ENCODE measurements around the gene NCKAP1.

Gene NCKAP1

DNA sequence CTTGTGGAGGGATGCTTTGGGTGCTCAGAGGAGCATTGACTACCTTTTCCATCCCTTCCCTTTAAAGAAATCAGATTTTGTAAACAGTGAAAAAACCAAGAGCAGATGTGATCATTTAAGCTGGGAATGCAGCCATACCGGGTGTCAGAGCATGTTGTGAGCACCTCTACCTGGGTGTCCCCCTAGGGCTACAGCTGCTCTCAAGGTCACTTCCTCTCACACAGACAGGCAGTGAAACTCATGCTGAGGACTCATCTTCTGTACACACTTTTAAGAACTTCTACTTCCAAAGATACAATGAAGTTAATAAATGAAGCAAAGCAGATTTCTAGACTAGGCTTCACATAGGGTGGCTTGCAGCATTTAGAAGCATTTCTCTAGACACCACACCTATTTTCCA lies 123.4 kb downstream of the NCKAP1 start:
- Histone ChIP-seq H4K91ac (ENCODE audit: low read depth, low read length) (no peak overlapping the region), H3K4me2 (ENCODE audit: low read length) (no peak overlapping the region), H4K8ac (ENCODE audit: low read depth, low read length) (no peak overlapping the region), H3K4ac (ENCODE audit: low read depth, low read length) (no peak overlapping the region), H2BK120ac (ENCODE audit: insufficient read depth, low read length, poor library complexity) (no peak overlapping the region), H3K23ac (ENCODE audit: low read length) (no peak overlapping the region), H3K18ac (ENCODE audit: low read length) (no peak overlapping the region), H3K9me3 (ENCODE audit: insufficient read depth, low read depth, low read length) (no peaks in the 10 kb centered on the region), H3K27ac (ENCODE audit: low read depth, low read length) (no peak overlapping the region), H4K12ac (ENCODE audit: low read depth, low read length) (no peak overlapping the region), H3K79me1 (ENCODE audit: low read length) (no peaks in the 10 kb centered on the region), H3K79me2 (ENCODE audit: control insufficient read depth, insufficient read depth, low read length, poor library complexity) (no peaks in the 10 kb centered on the region), H2AFZ (ENCODE audit: insufficient read depth, low read length, poor library complexity) (no peak overlapping the region), H2BK5ac (ENCODE audit: low read depth, low read length, poor library complexity) (no peak overlapping the region), H3K4me3 (ENCODE audit: low read depth, low read length) (no peak overlapping the region), H3K14ac (ENCODE audit: low read length) (no peak overlapping the region), H3K36me3 (ENCODE audit: control insufficient read depth in 1 of 2, insufficient read depth in 2 of 2, low read length in 2 of 2) (peaks cover 3 to 16% of the 10 kb centered on the region in 2 experiments), H3K9ac (ENCODE audit: low read length) (no peak overlapping the region), H3K27me3 (ENCODE audit: insufficient read depth, low read length) (no peaks in the 10 kb centered on the region), H2AK5ac (ENCODE audit: low read length) (no peak overlapping the region), H2BK12ac (ENCODE audit: low read length) (no peak overlapping the region), H3K4me1 (ENCODE audit: control insufficient read depth in 1 of 2, insufficient read depth in 2 of 2, low read length in 2 of 2) (peaks cover 4 to 6% of the 10 kb centered on the region in 2 experiments)
- no peak for DNase-seq
- no CpG with 5 or more reads among the region's 1 CpG for WGBS (ENCODE audit: extremely low coverage, insufficient coverage, insufficient read length)

DNA sequence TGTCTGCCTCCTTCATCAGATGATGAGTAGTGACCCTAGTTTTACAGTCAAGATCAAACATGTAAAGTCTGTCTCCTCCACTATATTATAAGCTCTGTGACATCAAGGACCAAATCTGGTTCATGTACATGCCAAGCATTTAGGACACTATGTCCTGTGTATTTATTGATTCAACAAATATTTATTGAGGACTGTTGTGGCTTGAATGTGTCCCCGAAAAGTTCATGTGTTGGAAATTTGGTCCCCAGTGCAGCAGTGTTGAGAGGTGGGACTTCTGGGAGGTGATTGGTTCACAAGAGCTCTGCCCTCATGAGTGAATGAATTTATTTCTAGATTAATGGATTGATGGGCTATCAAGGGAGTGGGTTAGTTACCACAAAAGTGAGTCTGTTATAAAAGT lies 125.2 kb downstream of the NCKAP1 start:
- Histone ChIP-seq H2BK12ac (ENCODE audit: low read length) (no peak overlapping the region), H3K79me1 (ENCODE audit: low read length) (no peaks in the 10 kb centered on the region), H4K8ac (ENCODE audit: low read depth, low read length) (no peak overlapping the region), H4K12ac (ENCODE audit: low read depth, low read length) (no peak overlapping the region), H3K18ac (ENCODE audit: low read length) (no peak overlapping the region), H2AFZ (ENCODE audit: insufficient read depth, low read length, poor library complexity) (no peak overlapping the region), H3K9ac (ENCODE audit: low read length) (no peak overlapping the region), H3K36me3 (ENCODE audit: control insufficient read depth in 1 of 2, insufficient read depth in 2 of 2, low read length in 2 of 2) (peaks cover 3 to 18% of the 10 kb centered on the region in 2 experiments), H2AK5ac (ENCODE audit: low read length) (no peak overlapping the region), H2BK120ac (ENCODE audit: insufficient read depth, low read length, poor library complexity) (no peak overlapping the region), H4K91ac (ENCODE audit: low read depth, low read length) (no peak overlapping the region), H3K79me2 (ENCODE audit: control insufficient read depth, insufficient read depth, low read length, poor library complexity) (no peaks in the 10 kb centered on the region), H3K23ac (ENCODE audit: low read length) (no peak overlapping the region), H3K4me1 (ENCODE audit: control insufficient read depth in 1 of 2, insufficient read depth in 2 of 2, low read length in 2 of 2) (peaks cover 4 to 6% of the 10 kb centered on the region in 2 experiments), H3K4ac (ENCODE audit: low read depth, low read length) (no peak overlapping the region), H3K27ac (ENCODE audit: low read depth, low read length) (no peak overlapping the region), H2BK5ac (ENCODE audit: low read depth, low read length, poor library complexity) (no peak overlapping the region), H3K4me3 (ENCODE audit: low read depth, low read length) (no peak overlapping the region), H3K9me3 (ENCODE audit: insufficient read depth, low read depth, low read length) (no peaks in the 10 kb centered on the region), H3K27me3 (ENCODE audit: insufficient read depth, low read length) (no peaks in the 10 kb centered on the region), H3K14ac (ENCODE audit: low read length) (no peak overlapping the region), H3K4me2 (ENCODE audit: low read length) (no peak overlapping the region)
- no CpG with 5 or more reads among the region's 1 CpG for WGBS (ENCODE audit: extremely low coverage, insufficient coverage, insufficient read length)
- no peak for DNase-seq

DNA sequence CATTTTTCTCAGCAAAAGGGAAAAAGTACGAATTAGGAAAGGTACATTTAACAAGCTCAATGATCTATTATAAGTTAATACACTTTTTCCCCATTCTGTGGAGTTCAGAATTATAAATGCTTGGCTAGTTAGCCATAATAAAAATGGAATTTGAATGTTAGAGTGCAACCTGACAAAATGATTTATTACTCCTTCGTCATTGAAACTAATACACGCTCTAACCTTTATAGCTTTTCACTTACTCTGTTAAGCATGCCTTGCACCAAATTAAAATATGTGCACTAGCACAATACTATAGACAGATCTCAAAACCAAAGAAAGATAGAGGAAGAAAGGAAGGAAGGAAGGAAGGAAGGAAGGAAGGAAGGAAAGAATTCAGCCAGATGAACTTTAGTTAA lies 125.7 kb downstream of the NCKAP1 start:
- Histone ChIP-seq H3K14ac (ENCODE audit: low read length) (no peak overlapping the region), H3K79me1 (ENCODE audit: low read length) (no peaks in the 10 kb centered on the region), H3K9ac (ENCODE audit: low read length) (no peak overlapping the region), H2AK5ac (ENCODE audit: low read length) (no peak overlapping the region), H4K12ac (ENCODE audit: low read depth, low read length) (no peak overlapping the region), H3K27me3 (ENCODE audit: insufficient read depth, low read length) (no peaks in the 10 kb centered on the region), H4K8ac (ENCODE audit: low read depth, low read length) (no peak overlapping the region), H2BK5ac (ENCODE audit: low read depth, low read length, poor library complexity) (no peak overlapping the region), H3K9me3 (ENCODE audit: insufficient read depth, low read depth, low read length) (no peaks in the 10 kb centered on the region), H3K23ac (ENCODE audit: low read length) (no peak overlapping the region), H3K4me2 (ENCODE audit: low read length) (no peak overlapping the region), H3K79me2 (ENCODE audit: control insufficient read depth, insufficient read depth, low read length, poor library complexity) (no peaks in the 10 kb centered on the region), H3K4ac (ENCODE audit: low read depth, low read length) (no peak overlapping the region), H2AFZ (ENCODE audit: insufficient read depth, low read length, poor library complexity) (no peak overlapping the region), H2BK12ac (ENCODE audit: low read length) (no peak overlapping the region), H3K18ac (ENCODE audit: low read length) (no peak overlapping the region), H3K27ac (ENCODE audit: low read depth, low read length) (no peak overlapping the region), H3K4me3 (ENCODE audit: low read depth, low read length) (no peak overlapping the region), H4K91ac (ENCODE audit: low read depth, low read length) (no peak overlapping the region), H3K36me3 (ENCODE audit: control insufficient read depth in 1 of 2, insufficient read depth in 2 of 2, low read length in 2 of 2) (peaks cover 6 to 18% of the 10 kb centered on the region in 2 experiments), H2BK120ac (ENCODE audit: insufficient read depth, low read length, poor library complexity) (no peak overlapping the region), H3K4me1 (ENCODE audit: control insufficient read depth in 1 of 2, insufficient read depth in 2 of 2, low read length in 2 of 2) (peaks cover 4 to 6% of the 10 kb centered on the region in 2 experiments)
- no peak for DNase-seq
- no CpG with 5 or more reads among the region's 3 CpGs for WGBS (ENCODE audit: extremely low coverage, insufficient coverage, insufficient read length)

DNA sequence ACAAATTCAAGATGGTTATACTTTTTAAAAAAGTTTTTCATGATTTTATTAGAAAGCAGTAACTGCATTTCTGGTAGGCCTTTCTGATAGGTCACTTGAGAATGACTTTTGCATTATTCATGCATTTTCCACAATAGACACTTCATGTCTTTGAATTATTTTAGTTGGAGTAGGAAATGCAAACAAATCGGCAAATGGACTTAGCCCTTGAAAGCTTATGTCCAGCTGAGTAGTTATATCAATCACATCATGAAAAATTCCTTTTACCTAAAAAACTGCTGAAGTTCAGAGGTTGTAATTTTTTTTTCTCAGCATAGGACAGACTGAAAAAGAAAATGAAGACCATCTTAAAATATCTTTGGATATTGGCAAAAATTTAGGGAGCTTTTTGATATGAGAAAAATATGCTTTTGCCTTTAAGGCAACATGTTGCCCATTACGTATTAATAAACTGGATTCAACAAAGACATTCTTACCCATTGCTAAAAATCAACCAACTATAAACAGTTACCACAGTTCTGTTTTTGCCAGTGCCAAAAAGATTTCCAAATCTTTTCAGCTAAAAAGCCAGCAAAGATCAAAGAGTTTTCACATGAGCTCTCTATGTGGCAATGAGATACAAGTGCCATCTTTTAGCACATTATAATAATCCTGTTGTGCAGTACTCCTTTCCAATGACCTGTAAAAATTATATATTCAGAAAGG lies 126.3 kb downstream of the NCKAP1 start:
- Histone ChIP-seq H3K9me3 (ENCODE audit: insufficient read depth, low read depth, low read length) (no peaks in the 10 kb centered on the region), H3K23ac (ENCODE audit: low read length) (no peak overlapping the region), H4K8ac (ENCODE audit: low read depth, low read length) (no peak overlapping the region), H3K27me3 (ENCODE audit: insufficient read depth, low read length) (no peaks in the 10 kb centered on the region), H3K79me2 (ENCODE audit: control insufficient read depth, insufficient read depth, low read length, poor library complexity) (no peaks in the 10 kb centered on the region), H4K12ac (ENCODE audit: low read depth, low read length) (no peak overlapping the region), H3K27ac (ENCODE audit: low read depth, low read length) (no peak overlapping the region), H3K4me2 (ENCODE audit: low read length) (no peak overlapping the region), H3K79me1 (ENCODE audit: low read length) (no peaks in the 10 kb centered on the region), H3K9ac (ENCODE audit: low read length) (no peak overlapping the region), H3K4ac (ENCODE audit: low read depth, low read length) (no peak overlapping the region), H2AK5ac (ENCODE audit: low read length) (no peak overlapping the region), H3K4me1 (ENCODE audit: control insufficient read depth in 1 of 2, insufficient read depth in 2 of 2, low read length in 2 of 2) (peaks cover 4 to 6% of the 10 kb centered on the region in 2 experiments), H4K91ac (ENCODE audit: low read depth, low read length) (no peak overlapping the region), H2BK12ac (ENCODE audit: low read length) (no peak overlapping the region), H2BK120ac (ENCODE audit: insufficient read depth, low read length, poor library complexity) (no peak overlapping the region), H3K14ac (ENCODE audit: low read length) (no peak overlapping the region), H2AFZ (ENCODE audit: insufficient read depth, low read length, poor library complexity) (no peak overlapping the region), H3K18ac (ENCODE audit: low read length) (no peak overlapping the region), H2BK5ac (ENCODE audit: low read depth, low read length, poor library complexity) (no peak overlapping the region), H3K36me3 (ENCODE audit: control insufficient read depth in 1 of 2, insufficient read depth in 2 of 2, low read length in 2 of 2) (peaks cover 8 to 18% of the 10 kb centered on the region in 2 experiments), H3K4me3 (ENCODE audit: low read depth, low read length) (no peak overlapping the region)
- no CpG with 5 or more reads among the region's 2 CpGs for WGBS (ENCODE audit: extremely low coverage, insufficient coverage, insufficient read length)
- no peak for DNase-seq

Data from trophoblast cell (in vitro differentiated cells and primary cell).